HEK293T (cell line): ENCODE data around the gene RAP1GAP.

Experiments used
- ARNT ChIP-seq: fragments of 450-650 bp; IDR thresholded peaks from 2 replicates; pipeline ENCODE4 v1.6.1; 2017; ENCODE audit warnings: mild to moderate bottlenecking
- BHLHE40 ChIP-seq: fragments of 450-650 bp; IDR thresholded peaks from 2 replicates; pipeline ENCODE4 v1.6.1; 2016; ENCODE audit warnings: mild to moderate bottlenecking, moderate library complexity, borderline replicate concordance
- FOXA1 ChIP-seq: fragments of 450-650 bp; IDR thresholded peaks from 2 replicates; pipeline ENCODE4 v1.6.1; 2016; ENCODE audit warnings: mild to moderate bottlenecking
- FOXM1 ChIP-seq: fragments of 450-650 bp; IDR thresholded peaks from 2 replicates; pipeline ENCODE4 v1.6.1; 2017; ENCODE audit warnings: mild to moderate bottlenecking, borderline replicate concordance
- SP1 ChIP-seq: fragments of 450-650 bp; IDR thresholded peaks from 2 replicates; pipeline ENCODE4 v1.6.1; 2017
- SUZ12 ChIP-seq: fragments of 450-650 bp; IDR thresholded peaks from 2 replicates; pipeline ENCODE4 v1.6.1; 2016; ENCODE audit warnings: mild to moderate bottlenecking

- no peak for TF ChIP-seq FOXA1
- no peak for TF ChIP-seq SUZ12
- TF ChIP-seq BHLHE40 = no peak
- no peak for TF ChIP-seq SP1
- no peak for TF ChIP-seq FOXM1
- no peak for TF ChIP-seq ARNT
These were observed 5.0 kb downstream of the RAP1GAP start for GRCh38 chr1:21663951-21664805.
